Panc1 (cell line): ENCODE data around the gene INSYN2B. TPM values are rescaled to one million over a fixed set of nuclear protein-coding genes. Genes with fewer than 3 reads are reported as not detected.

Source experiments
- ATAC-seq: fragments of 200-7000 bp; cut with Tn5 transposase; 2 replicates; pipeline ENCODE4 v1.9.1; 2020; ENCODE audit warnings: mild to moderate bottlenecking, moderate library complexity
- BruUV-seq: library from RNA; stranded (reverse); fragments of 400-500 nt; replicated peaks from 2 replicates; lab custom pipeline; 2021; lab: Mats Ljungman, UMichigan
- CTCF ChIA-PET: fragments of 300-600 bp; sonication (Branson Sonifier 250); formaldehyde crosslinking; loops from one replicate; lab custom pipeline; 2022; ENCODE audit warnings: antibody characterized with exemption; lab: Charles Lee
- POLR2A ChIA-PET: fragments of 300-600 bp; sonication (Branson Sonifier 250); formaldehyde crosslinking; loops from one replicate; lab custom pipeline; 2022; ENCODE audit warnings: antibody characterized with exemption; lab: Charles Lee
- DNase-seq: peaks from one replicate; pipeline ENCODE4 v3.0.0-alpha.2; 2010; ENCODE audit warnings: low read depth, low spot score
- H3K27ac ChIP-seq: 2 replicates; pipeline ENCODE4 v1.5.1; 2011; ENCODE audit warnings: mild to moderate bottlenecking, low read length, inconsistent platforms
- H3K27me3 ChIP-seq: fragments of 200-500 bp; sonication (Bioruptor generic); 2 replicates; pipeline ENCODE4 v1.6.0; 2014; ENCODE audit warnings: low read length, inconsistent platforms; ENCODE audit not compliant: control insufficient read depth, insufficient read depth
- H3K36me3 ChIP-seq: fragments of 200-500 bp; sonication (Bioruptor generic); 2 replicates; pipeline ENCODE4 v1.5.1; 2014; ENCODE audit warnings: inconsistent platforms, mild to moderate bottlenecking, low read length, moderate library complexity; ENCODE audit not compliant: control insufficient read depth, insufficient read depth
- H3K4me1 ChIP-seq: 2 replicates; pipeline ENCODE4 v1.5.1; 2011; ENCODE audit warnings: inconsistent platforms, mild to moderate bottlenecking, low read length, moderate library complexity; ENCODE audit not compliant: control insufficient read depth, insufficient read depth
- H3K4me3 ChIP-seq, 2 experiments: 2 replicates each; pipeline ENCODE4 v1.5.1; 2011 to 2012; ENCODE audit warnings: low read depth in 2 of 2, low read length in 2 of 2, mild to moderate bottlenecking in 2 of 2, inconsistent platforms in 1 of 2, moderate library complexity in 1 of 2
- H3K9me3 ChIP-seq: fragments of 200-500 bp; sonication (Bioruptor generic); 2 replicates; pipeline ENCODE4 v1.5.1; 2014; ENCODE audit warnings: low read depth, mild to moderate bottlenecking, inconsistent platforms, low read length, moderate library complexity; ENCODE audit not compliant: control insufficient read depth, insufficient read depth
- CTCF ChIP-seq: fragments of 450-650 bp; IDR thresholded peaks from 2 replicates; pipeline ENCODE4 v1.5.1; 2017; ENCODE audit warnings: mild to moderate bottlenecking
- POLR2AphosphoS5 ChIP-seq: IDR thresholded peaks from 2 replicates; pipeline ENCODE4 v1.6.1; 2012; ENCODE audit warnings: mild to moderate bottlenecking, low read depth, low read length, moderate library complexity
- REST ChIP-seq, 2 experiments: IDR thresholded peaks; 2 replicates each; pipeline ENCODE4 v1.6.1; 2011 to 2012; ENCODE audit warnings: low read depth in 2 of 2, control low read depth in 1 of 2, low read length in 1 of 2, mild to moderate bottlenecking in 1 of 2, moderate library complexity in 1 of 2; ENCODE audit not compliant: insufficient read depth in 1 of 2
- SIN3A ChIP-seq: IDR thresholded peaks from 2 replicates; pipeline ENCODE4 v1.6.1; 2012; ENCODE audit warnings: low read depth, mild to moderate bottlenecking, low read length, moderate library complexity, borderline replicate concordance; ENCODE audit not compliant: insufficient read depth
- TCF7L2 ChIP-seq: IDR thresholded peaks from 2 replicates; pipeline ENCODE4 v1.6.1; 2011; ENCODE audit warnings: mild to moderate bottlenecking, low read depth, low read length, inconsistent platforms
- in situ Hi-C: cut with HindIII; loops from 2 replicates; pipeline ENCODE4 v1.10.0; 2016; ENCODE audit warnings: low sequenced_read_pairs, low pct_unique_long_range_greater_than_20kb
- intact Hi-C: fragments of 100-400 bp; cut with micrococcal nuclease; formaldehyde crosslinking; loops from one replicate; pipeline ENCODE4 v1.10.0; 2022; ENCODE audit not compliant: unreplicated experiment
- total RNA-seq: library from RNA; stranded (reverse); gene quantifications from one replicate; pipeline ENCODE4 v1.2.1, GENCODE V29; 2021; ENCODE audit not compliant: unreplicated experiment

Gene INSYN2B
- total RNA-seq, 1 experiment from 2014 or later = 0.28 TPM

- Histone ChIP-seq H3K27me3 (no peaks in the 10 kb centered on the region), H3K27ac (no peak overlapping the region), H3K36me3 (no peaks in the 10 kb centered on the region), H3K9me3 (no peaks in the 10 kb centered on the region), H3K4me1 (no peaks in the 10 kb centered on the region), H3K4me3 (no peak overlapping the region)
- TF ChIP-seq TCF7L2 (no peak), POLR2AphosphoS5 (no peak), REST (IDR thresholded peaks at IDR 0.05; ENCODE audit: insufficient read depth in 1 of 2, low read depth in 2 of 2, low read length in 1 of 2) (no peak), CTCF (no peak), SIN3A (no peak)
- intact Hi-C loops (no loop called here), in situ Hi-C loops (no loop called here)
- CTCF ChIA-PET = no interaction called here
- DNase-seq = no peak
- ATAC-seq = no peak
- POLR2A ChIA-PET = no interaction called here
- BruUV-seq = no TSS peak
These were observed 73.3 kb downstream of the INSYN2B start for GRCh38 chr5:169906745-169907649.

- no peaks in the 10 kb centered on the region for H3K36me3 ChIP-seq
- no peaks in the 10 kb centered on the region for H3K9me3 ChIP-seq
- H3K4me3 ChIP-seq = no peak overlapping the region
- intact Hi-C loops (no loop called here), in situ Hi-C loops (no loop called here)
- CTCF ChIA-PET = interaction anchor here (0.6 kb wide), 1 partner anchor 384 kb away, joined by 4 read pairs; no protein-coding TSS in a partner anchor
- H3K27ac ChIP-seq = no peak overlapping the region
- no peaks in the 10 kb centered on the region for H3K4me1 ChIP-seq
- POLR2A ChIA-PET = no interaction called here
- H3K27me3 ChIP-seq = no peaks in the 10 kb centered on the region
- DNase-seq = no peak
- no peak for ATAC-seq
- TF ChIP-seq CTCF (no peak), REST (IDR thresholded peaks at IDR 0.05; ENCODE audit: insufficient read depth in 1 of 2, low read depth in 2 of 2, low read length in 1 of 2) (no peak), TCF7L2 (no peak)
- BruUV-seq = no TSS peak
These were observed 75.3 kb downstream of the INSYN2B start for GRCh38 chr5:169905017-169905416.
